Pancreas (tissue), 10 donors: ENCODE measurements around the gene IL31RA. TPM values are rescaled to one million over a fixed set of nuclear protein-coding genes. Genes with fewer than 3 reads are reported as not detected.

Experiments
- ATAC-seq, 4 donors: fragments of 200-7000 bp; cut with Tn5 transposase; one replicate each; pipeline versions ENCODE4 v1.8.0 to v1.9.1; 2020; ENCODE audit warnings: mild to moderate bottlenecking in 4 of 4, moderate library complexity in 4 of 4
- DNase-seq, 6 donors: peaks; one replicate each; pipeline ENCODE4 v3.0.0-alpha.2; 2020
- FAIRE-seq: peaks from 2 replicates; lab custom pipeline; 2012; peaks lifted over from hg19 to GRCh38; lab: Jason Lieb, UNC
- H3K27ac ChIP-seq, 4 donors: fragments of 200-600 bp; sonication (generic); 1 replicate in 3 of 4; 2 replicates in 1 of 4; pipeline versions ENCODE4 v1.5.0 to v1.8.0; 2020
- H3K27me3 ChIP-seq, 4 donors: fragments of 200-600 bp; one replicate each; pipeline ENCODE4 v1.8.0; 2021
- H3K36me3 ChIP-seq, 3 donors: fragments of 200-600 bp; sonication (generic) in 1 of 3; one replicate each; pipeline versions ENCODE4 v1.5.0 to v1.8.0; 2020 to 2021
- H3K4me1 ChIP-seq, 3 donors: fragments of 200-600 bp; one replicate each; pipeline ENCODE4 v1.8.0; 2021
- H3K4me3 ChIP-seq, 4 donors: fragments of 200-600 bp; sonication (generic) in 2 of 4; one replicate each; pipeline versions ENCODE4 v1.5.0 to v1.8.0; 2020 to 2021
- H3K9me3 ChIP-seq, 4 donors: fragments of 200-600 bp; one replicate each; pipeline ENCODE4 v1.8.0; 2021
- WGBS, 2 donors: extraction: QIAGEN DNeasy Blood & Tissue Kit; methylation state at CpG; one replicate each; pipeline ENCODE4 v1.1.7; 2013; 5-methylcytosine and 5-hydroxymethylcytosine counted together
- intact Hi-C, 3 donors: fragments of 100-400 bp; cut with DNase I; formaldehyde crosslinking; loops; one replicate each; pipeline versions ENCODE4 v1.11.1 to v1.14.2; 2022
- polyA plus RNA-seq, 2 donors: library from polyadenylated mRNA; stranded (reverse); fragments of 200-250 nt; gene quantifications; one replicate each; pipeline ENCODE4 v1.2.3, GENCODE V29; 2013
- total RNA-seq, 6 donors: library from RNA; stranded (reverse); fragmentation: NEBNext Ultra II Directional in 4 of 6; extraction: Animal tissue kit (Norgen Biotek cat#: 25700) in 4 of 6; gene quantifications; one replicate each; pipeline versions ENCODE4 v1.2.1 to v1.2.4, GENCODE V29; 2021 to 2023
- TF ChIP-seq, protein P1 (sequence below), 4 donors: fragments of 200-600 bp; sonication (generic) in 3 of 4; IDR thresholded peaks; one replicate each; pipeline versions ENCODE4 v1.5.0 to v1.8.0; 2021; ENCODE audit warnings: antibody characterized with exemption in 4 of 4
- donor health status: healthy with polysubstance abuse.
- donor health status: DM: no; HTN: no; CAD: no; lungs with moderate emphysema.
- donor health status: DM: no; HTN: no; CAD: no.
- donor health status: control.
- donor health status: control.
- donor health status: Bipolar disorder and iron deficiency.
- donor health status: DM: yes; HTN: yes; CAD: no.
- donor health status: DM: no; HTN: no; CAD: no.
- donor health status: DM: no; HTN: no; CAD: no.
- donor health status: DM: yes; HTN: yes; CAD: no.

Gene IL31RA
- total and polyA plus RNA-seq, 8 donors = 0.07 to 0.44 (median 0.24) TPM

DNA sequence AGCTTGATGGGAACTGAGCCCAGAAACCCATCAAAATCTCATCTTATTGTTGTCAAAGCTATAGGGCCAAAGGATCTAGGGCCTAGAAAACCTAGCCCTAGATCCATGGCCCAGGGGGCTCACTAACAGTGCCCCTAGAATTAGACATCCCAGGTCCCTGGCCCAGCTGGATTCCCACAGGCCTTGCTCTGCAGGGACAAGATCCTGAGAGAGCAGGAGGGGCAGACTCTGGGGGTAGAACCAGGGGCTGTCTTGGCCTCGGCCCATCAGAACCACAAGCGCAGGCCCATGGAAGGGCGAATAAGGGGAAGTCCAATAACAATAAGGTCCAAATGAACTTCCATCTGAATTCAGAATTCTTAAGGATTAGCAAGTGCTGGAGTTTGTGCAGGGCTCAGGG is 74.0 kb downstream of the IL31RA start:
- whole genome bisulfite sequencing, 2 donors = 90 to 95% methylated on average over 3 of the region's 3 CpGs
- FAIRE-seq = no peak

GRCh38 chr5:55925712-55926111 is 74.6 kb downstream of the IL31RA start:
- no peaks in the 10 kb centered on the region for H3K4me1 ChIP-seq
- ATAC-seq (no peak), FAIRE-seq (no peak), DNase-seq (no peak)
- intact Hi-C loops = no loop called here
- no peaks in the 10 kb centered on the region for H3K9me3 ChIP-seq
- H3K27me3 ChIP-seq = no peaks in the 10 kb centered on the region
- TF ChIP-seq, protein P1, sequence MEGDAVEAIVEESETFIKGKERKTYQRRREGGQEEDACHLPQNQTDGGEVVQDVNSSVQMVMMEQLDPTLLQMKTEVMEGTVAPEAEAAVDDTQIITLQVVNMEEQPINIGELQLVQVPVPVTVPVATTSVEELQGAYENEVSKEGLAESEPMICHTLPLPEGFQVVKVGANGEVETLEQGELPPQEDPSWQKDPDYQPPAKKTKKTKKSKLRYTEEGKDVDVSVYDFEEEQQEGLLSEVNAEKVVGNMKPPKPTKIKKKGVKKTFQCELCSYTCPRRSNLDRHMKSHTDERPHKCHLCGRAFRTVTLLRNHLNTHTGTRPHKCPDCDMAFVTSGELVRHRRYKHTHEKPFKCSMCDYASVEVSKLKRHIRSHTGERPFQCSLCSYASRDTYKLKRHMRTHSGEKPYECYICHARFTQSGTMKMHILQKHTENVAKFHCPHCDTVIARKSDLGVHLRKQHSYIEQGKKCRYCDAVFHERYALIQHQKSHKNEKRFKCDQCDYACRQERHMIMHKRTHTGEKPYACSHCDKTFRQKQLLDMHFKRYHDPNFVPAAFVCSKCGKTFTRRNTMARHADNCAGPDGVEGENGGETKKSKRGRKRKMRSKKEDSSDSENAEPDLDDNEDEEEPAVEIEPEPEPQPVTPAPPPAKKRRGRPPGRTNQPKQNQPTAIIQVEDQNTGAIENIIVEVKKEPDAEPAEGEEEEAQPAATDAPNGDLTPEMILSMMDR (IDR thresholded peaks at IDR 0.05) = no peak
- H3K27ac ChIP-seq = no peak overlapping the region
- WGBS, 2 donors = 70 to 73% methylated on average over 5 of the region's 5 CpGs
- H3K36me3 ChIP-seq = no peaks in the 10 kb centered on the region
- H3K4me3 ChIP-seq = no peak overlapping the region

More for the DNA sequence above, 74.0 kb downstream of the IL31RA start:
- Histone ChIP-seq H3K36me3 (no peaks in the 10 kb centered on the region), H3K4me3 (no peak overlapping the region), H3K9me3 (no peaks in the 10 kb centered on the region), H3K4me1 (no peaks in the 10 kb centered on the region), H3K27ac (no peak overlapping the region), H3K27me3 (no peaks in the 10 kb centered on the region)
- TF ChIP-seq, protein P1 (IDR thresholded peaks at IDR 0.05) = no peak
- intact Hi-C loops = no loop called here
- no peak for ATAC-seq
- no peak for DNase-seq

GRCh38 chr5:55926476-55926875 is 75.3 kb downstream of the IL31RA start:
- Histone ChIP-seq H3K9me3 (no peaks in the 10 kb centered on the region), H3K27ac (no peak overlapping the region), H3K4me1 (no peaks in the 10 kb centered on the region), H3K36me3 (no peaks in the 10 kb centered on the region), H3K27me3 (no peaks in the 10 kb centered on the region), H3K4me3 (no peak overlapping the region)
- ATAC-seq (no peak), FAIRE-seq (no peak), DNase-seq (no peak)
- WGBS, 2 donors = 85 to 87% methylated on average over 5 of the region's 5 CpGs
- intact Hi-C loops = no loop called here
- TF ChIP-seq, protein P1 (IDR thresholded peaks at IDR 0.05) = no peak

DNA sequence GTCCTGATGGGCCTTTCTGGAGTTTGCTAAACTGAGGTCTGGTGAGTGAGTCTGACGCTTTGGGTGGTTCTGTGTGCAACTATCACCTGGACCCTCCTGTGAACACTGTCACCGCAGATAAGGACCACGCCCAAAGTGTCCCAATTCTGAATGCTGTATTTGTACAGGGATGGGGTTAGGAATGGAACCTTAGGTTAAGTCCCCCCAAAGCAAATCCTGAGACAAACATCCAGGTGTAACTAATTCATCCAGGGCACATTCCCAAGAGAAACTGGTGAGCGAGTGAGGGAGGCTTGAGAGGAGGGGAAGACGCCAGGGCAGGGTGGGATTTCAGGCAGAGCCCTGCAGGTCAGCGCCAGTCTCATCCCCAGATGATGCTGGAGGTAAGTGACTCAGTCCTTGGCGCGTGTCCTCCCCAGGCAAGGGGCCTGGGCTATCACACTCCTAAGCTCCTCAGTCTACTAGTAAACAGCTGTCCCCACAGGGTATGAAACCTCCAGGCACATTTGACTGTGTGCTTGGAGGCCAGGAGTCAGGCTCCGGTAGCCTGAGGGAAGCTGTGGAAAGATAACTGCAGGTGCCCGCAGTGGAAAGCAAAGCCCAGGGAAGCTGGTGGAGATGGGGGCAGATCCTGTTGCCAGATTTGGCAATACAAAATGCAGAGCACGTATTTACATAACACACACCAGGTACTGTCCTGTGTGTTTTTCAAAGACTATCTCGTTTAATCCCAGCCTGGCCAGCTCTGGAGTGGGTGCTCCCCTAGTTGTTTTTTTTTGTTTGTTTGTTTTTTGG is 76.9 kb downstream of the IL31RA start:
- TF ChIP-seq, protein P1 (IDR thresholded peaks at IDR 0.05) = no peak
- intact Hi-C loops = no loop called here
- Histone ChIP-seq H3K4me1 (no peaks in the 10 kb centered on the region), H3K36me3 (no peaks in the 10 kb centered on the region), H3K9me3 (no peaks in the 10 kb centered on the region), H3K27ac (no peak overlapping the region), H3K4me3 (no peak overlapping the region), H3K27me3 (no peaks in the 10 kb centered on the region)
- ATAC-seq (no peak), DNase-seq (no peak), FAIRE-seq (no peak)
- WGBS, 2 donors = 83 to 88% methylated on average over 12 of the region's 12 CpGs
